HG03558 (cell line): ENCODE results near the gene LILRB2.
"Not testable (repeated sequence)": the region's sequence is repeated elsewhere in the genome, so short reads cannot be mapped to it uniquely, and the experiment has no call there.

ENCODE experiments used
- ATAC-seq: cut with Tn5 transposase; IDR thresholded peaks from one replicate; pipeline ENCODE4 v1.9.1; 2021; ENCODE audit warnings: moderate number of reproducible peaks; ENCODE audit not compliant: unreplicated experiment; ENCODE audit errors: extremely low read depth

LILRB2 gene

DNA sequence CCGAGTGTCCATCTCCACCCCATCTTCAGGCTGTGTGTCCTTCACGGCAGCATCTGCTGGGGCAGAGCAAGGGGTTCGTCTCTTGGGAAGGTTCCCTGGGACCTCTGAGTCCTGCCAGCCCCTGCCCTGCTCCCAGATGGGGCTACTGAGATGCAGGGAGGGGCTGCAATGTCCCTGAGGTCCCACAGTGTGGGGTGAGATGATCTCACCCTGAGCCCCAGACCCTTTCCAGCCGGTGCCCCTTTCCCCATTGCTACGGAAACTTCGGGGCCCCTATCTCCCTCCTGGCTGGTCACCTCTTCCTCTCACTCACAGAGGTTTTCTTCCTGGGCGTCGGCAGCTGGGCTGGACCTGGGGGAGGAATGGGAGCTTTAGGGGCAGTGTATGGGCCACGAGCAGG lies 5.0 kb downstream of the LILRB2 start:
- ATAC-seq, result no peak

DNA sequence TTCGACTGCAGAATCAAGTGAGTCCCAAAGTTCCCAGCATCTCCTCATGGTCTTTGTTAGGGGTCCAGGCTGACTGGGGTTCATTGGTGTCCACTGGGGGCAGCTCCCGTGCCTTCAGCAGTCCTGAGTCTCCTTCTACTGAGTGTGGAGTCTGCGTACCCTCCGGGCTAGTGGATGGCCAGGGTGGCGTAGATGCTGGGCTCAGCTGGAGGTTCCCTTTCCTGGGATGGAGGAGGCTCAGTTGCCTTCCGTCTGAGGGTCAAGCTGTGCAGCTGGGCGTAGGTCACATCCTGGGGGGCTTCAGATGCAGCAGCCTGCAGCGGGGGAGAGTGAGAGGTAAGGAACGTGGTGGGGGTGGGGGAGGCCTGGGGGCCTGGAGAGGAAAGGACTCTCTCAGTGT lies 6.4 kb downstream of the LILRB2 start:
- not testable (repeated sequence) for ATAC-seq

DNA sequence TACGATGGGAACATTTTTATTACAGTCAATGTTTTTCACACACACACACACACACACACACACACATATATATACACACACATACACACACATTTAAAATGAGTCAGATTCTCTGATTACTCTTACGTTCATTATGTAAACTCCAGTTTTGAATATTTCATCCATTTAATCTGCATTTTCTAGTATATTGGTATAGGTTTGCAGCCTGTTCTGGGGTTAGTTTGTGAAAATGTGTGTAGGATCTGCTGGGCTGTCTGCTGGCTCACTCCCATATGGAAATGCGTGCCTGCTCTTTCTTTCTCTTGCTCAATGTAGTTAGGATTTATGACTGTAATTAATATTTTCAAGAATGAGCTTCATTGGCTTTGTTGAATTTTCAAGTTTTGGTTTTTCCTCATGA lies 7.1 kb downstream of the LILRB2 start:
- ATAC-seq, result no peak

DNA sequence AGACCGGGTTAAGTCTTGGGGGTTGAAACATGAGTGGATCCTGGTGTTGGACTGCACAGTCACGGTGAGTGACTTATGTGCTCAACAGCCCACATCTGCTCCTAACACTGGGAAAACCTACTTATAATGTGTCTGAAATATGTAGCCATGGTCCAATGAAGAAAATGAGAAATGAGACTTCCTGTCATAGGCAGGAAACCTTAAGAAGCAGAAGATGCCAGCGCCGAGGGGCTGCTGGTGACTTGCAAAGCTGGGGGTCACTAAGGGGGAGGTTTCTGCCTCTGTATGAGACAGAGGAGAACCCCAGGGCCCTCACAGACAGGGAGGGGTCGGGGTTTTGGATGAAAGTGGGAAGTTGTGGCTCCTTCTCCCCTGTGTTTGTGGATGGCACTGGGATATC lies 8.7 kb downstream of the LILRB2 start:
- not testable (repeated sequence) for ATAC-seq

DNA sequence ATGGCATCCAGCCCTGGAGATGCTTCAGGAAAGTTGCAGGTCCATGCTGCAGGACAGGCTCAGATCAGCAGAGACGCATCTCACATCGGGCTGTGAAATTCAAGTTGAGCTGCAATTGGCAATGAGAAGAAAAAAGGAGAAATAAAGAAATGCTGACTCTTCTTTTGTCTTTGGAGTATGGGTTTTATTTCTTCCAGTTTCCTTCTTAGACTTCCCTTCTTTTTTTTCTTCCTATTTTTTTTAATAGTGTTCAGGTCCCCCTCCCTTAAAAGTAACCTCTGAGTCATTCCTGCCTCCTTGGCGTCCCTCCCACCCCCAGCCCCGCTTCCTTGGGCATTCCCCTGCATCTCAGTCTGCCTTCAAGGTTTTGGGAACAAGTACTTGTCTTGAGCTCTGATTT lies 9.3 kb downstream of the LILRB2 start:
- not testable (repeated sequence) for ATAC-seq

DNA sequence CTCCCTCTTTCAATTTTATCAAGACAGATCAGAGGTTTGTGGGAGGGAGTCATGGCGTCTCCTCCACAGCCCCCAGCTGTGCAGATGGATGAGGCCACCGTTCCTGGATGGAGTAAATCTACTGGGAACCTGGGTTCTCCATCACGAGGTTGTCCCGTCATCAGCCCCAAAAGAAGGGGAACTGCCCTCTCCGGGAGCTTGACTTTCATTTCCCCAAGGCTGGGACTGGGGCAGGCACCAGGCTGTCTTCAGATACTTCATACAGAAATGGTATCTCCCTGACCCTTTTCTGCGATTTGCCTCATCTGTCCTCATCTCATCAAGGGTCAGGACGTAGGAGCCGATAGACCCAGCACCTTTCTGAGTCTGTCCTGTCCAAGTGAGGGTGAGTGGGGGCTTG lies 9.8 kb downstream of the LILRB2 start:
- no peak for ATAC-seq

DNA sequence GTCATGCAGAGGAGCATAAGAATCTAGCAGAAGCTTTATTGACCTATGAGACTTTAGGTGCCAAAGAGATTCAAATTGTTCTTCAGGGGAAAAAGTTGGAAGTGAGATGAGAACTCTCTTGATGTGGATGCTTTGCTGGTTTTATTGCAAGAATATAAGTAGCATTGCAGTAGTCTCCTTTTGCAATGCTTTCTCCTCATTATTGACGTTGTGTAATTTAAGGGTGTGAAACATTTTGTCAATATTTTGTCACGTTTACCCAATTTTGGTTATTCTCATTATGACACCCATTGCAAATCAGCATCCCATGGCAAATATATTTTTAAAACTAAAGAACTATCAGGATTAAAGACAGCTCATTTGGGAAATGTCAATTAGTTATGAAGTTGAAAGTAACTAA lies 12.0 kb downstream of the LILRB2 start:
- ATAC-seq, result no peak

DNA sequence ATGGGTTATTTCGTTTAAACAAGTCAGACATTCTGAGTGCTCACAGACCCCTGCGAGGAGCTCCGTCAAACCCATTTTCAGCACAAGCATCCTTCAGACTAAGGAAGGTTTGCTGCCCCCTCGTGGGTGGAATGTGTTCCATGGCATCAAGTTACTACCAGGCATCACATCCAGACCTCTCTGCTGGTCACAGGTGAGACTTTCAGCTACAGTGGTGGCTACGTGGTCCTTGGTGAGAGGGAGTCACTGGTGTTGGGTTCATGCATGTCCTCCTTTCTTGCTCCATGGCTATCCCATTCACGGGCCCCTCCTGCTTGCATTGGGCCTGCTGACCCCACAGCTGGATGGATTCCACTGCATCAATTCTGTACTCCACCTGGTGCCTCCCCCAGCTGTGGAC lies 14.8 kb downstream of the LILRB2 start:
- ATAC-seq, result no peak

DNA sequence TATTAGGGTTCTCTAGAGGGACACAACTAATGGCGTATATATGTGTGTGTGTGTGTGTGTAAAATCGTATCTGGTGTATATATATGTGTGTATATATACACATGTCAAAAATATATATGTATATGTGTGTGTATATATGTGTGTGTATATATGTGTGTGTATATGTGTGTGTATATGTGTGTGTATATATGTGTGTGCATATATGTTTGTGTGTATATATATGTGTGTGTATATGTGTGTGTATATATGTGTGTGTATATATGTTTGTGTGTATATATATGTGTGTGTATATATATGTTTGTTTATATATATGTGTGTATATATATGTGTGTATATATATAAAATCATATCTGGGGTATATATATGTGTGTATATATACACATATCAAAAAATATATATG lies 18.4 kb downstream of the LILRB2 start:
- ATAC-seq, result no peak

DNA sequence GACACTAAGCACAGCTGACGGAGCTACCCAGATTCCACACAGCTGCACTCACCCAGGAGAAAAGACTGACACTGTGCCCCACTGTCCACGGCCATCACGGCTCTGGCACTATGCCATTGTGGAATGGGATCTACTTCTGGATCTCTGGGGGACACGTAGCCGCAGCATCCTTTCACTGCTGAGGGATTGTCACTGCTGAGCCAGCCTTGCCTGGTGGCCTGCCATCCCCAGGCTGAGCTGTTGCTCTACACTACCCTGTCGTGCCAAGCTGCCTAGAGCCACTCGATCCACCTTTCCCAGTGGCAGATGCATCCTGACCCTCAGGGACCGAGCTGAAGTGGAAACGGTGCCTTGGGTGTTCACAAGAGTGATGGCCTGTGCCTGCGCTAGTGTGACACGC lies 18.8 kb downstream of the LILRB2 start:
- ATAC-seq, result no peak

DNA sequence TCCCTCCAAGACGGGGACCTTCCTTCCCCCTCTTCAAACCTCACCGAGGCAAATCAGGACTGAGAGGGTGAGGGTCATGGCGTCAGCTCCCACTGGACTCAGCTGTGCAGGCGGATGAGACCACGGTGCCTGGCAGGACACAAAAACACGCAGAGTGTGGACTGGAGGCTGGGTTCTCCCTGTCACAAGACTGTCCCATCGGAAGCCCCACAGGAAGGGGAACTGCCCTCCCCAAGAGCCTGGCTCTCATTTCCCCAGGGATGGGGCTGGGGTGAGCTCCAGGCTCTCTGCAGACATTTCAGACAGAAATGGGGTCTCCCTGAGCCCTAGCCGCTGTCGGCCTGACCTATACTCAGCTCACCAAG lies 23.8 kb downstream of the LILRB2 start, which contains the start of gene LILRB5:
TSS of gene LILRB5 (minus strand) at position 158 of the 365 bp plus-strand sequence. CDS start at position 78, 80 bp downstream.
- no peak for ATAC-seq

DNA sequence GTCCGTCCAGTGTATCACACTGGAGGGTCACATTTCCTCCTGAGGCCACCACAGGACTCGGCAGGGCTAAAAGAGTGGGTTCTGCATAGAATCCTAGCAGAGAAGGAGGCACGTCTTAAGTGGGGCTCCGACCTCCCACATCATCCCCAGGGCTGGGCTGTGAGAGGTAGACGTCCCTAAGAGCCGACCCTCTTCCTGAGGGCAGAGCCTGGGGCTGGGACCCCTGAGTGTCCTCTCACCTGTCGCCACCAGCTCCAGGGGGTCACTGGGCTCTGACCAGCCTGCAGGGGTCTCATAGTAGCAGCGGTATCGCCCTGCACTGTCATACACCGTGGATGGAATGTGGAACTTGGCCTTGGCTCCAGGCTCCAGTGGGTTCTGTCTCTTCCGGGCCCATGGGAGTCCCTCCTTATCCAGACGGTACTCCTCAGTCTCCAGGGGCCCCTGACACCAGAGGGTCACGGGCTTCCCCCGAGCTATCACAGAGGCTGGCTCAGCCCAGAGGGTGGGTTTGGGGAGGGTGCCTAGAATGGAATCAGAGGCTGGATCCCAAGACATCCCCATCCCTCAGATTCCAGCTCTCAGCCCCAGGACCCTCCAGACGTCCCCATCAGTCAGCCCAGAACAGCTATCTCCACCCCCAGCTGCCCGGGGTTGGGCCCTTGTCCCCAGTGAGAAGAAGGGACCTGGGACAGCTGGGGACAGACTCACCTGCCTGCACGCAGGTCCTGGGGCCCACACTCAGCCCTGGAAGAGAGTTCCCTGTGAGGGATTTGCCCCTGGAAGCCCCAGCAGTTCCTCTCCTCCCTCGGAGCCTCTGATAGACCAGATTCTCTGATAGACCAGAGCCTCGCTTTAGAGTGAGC lies 24.4 kb downstream of the LILRB2 start:
- no peak for ATAC-seq

DNA sequence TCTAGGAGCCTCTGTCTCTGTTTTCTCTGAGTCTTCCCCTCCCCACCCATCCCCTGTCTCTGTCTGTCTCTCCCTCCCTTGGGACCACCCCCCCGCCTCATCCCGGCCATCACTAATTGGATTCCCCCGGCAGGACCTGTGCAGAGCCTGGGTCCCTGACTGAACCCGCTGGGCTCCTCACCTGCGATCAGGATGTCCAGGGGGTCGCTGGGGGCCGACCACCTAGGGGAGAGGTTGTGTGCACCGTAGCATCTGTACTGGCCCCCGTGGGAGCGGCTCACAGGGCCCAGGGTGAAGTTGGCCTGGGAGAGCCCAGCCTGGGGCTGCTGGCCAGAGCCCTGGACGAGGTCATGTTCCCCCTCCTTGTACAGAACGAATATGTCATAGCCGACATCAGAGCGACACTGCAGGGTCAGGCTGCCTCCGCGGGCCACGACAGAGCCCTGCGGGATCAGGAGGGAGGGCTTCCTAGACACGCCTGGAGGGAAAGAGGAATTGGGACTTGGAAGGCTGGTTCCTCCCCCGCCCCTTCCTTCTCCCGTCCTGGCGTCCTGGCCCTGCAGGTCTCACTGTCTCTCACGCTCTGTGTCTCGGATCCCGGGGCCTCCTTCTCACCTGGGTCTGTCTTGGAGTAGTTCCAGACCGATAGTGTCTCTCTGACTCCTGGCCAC lies 25.7 kb downstream of the LILRB2 start:
- no peak for ATAC-seq

DNA sequence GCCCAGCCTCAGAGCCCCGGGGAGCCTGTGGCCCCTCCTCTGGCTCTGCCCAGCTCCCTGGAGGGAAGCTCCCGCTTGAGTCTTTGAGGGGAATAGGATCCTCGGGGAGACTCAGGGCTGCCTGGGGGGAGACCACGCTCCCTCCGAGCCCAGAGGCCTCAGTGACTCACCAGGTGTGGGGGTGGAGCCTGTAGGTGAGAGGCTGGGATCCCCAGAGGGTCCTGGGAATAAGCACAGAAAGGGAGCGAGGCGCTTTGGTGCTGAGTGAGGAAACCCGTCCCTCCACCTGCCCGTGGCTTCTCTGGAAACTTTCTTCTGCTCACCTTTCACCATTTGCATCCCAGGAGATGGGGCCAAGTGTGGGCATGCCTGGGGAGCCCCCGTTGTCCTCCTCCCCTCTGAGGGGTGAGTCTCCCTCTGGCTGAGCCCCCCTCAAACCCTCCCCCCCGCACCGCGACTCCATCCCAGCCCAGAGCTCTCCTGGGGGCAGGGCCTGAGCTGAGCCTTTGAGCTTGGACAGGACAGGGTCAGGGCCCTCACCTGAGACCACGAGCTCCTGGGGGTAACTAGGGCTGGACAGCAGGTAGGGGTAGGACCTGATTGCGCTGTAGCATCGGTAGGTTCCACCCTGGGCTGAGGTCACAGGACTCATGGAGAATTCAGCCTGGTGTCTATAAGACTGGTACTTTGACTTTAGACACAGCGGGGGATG lies 26.6 kb downstream of the LILRB2 start:
- ATAC-seq, result no peak

DNA sequence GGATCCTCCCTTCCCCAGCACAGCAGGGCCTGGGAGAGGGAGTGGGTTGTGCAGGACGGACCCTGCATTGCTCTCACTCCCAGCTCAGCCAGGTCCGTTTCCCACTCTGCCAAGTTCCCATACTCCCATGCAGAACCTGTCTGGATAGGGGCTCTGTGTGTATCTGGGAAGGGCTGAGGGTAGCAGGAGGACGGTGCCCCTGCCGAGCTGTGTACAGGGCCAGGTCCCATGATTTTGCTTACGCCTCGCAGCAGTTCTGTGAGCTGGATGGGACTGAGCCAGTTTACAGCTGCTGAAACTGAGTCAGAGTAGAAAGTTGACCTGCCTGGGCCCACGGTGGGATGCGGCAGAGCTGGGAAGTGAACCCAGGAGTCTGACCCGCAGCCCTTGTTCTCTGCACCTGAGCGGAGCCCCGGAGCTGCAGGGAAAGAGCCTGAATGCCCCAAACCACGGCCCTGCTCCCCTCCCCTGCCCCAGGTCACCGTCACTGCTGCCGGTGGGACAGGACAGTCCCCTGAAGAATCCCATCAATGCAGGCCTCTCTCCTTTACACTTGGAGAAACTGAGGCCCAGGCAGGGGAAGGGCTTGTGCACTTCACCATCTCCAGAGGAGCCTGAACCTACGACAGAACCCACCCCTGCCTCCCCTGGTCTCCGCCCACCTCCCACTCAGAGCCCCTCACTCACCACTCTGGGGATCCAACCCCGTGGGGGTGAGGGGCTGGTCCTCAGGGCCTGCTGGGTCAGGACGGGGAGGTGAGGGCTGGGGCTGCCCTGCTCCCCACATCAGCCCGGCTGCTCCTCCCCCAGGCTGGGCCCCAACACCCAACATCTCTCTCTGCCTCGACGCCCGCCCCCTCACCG lies 27.3 kb downstream of the LILRB2 start:
- ATAC-seq, result no peak

DNA sequence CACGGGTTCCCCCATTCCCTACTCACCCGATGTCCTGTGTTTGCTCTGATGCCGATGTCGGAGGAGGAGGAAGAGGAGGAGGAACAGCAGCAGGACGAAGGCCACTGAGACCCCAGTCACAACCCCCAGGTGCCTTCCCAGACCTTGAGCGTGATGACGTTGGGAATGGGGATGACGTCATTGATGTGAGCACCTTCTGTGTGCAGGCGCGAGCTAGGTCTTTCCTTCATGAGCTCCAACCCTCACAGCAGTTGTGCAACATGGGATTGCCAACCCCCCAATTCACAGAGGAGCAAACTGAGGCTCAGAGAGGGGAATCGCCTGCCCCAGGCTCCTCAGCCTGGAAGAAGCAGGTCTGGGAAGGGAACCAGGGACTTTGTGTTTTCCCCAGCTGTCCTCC lies 28.1 kb downstream of the LILRB2 start:
- no peak for ATAC-seq

DNA sequence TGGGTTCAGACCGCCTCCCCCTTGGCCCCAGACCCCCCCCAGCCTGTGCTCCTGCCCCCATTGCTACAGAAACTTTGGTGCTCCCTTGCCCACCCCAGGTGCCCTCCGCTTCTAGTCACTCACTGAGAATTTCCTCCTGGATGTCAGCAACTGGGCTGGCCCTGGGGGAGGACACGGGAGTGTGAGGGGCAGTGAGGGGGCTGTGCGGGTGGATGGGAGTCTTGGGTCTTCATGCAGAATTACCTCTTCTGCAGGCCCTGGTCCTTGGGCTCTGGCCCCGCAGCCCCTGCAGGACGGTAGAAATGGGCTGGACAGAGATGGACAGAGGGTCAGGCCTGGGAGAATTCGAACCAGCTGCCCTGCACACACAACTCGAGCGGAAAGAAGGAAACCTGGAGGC lies 28.7 kb downstream of the LILRB2 start:
- ATAC-seq, result no peak

DNA sequence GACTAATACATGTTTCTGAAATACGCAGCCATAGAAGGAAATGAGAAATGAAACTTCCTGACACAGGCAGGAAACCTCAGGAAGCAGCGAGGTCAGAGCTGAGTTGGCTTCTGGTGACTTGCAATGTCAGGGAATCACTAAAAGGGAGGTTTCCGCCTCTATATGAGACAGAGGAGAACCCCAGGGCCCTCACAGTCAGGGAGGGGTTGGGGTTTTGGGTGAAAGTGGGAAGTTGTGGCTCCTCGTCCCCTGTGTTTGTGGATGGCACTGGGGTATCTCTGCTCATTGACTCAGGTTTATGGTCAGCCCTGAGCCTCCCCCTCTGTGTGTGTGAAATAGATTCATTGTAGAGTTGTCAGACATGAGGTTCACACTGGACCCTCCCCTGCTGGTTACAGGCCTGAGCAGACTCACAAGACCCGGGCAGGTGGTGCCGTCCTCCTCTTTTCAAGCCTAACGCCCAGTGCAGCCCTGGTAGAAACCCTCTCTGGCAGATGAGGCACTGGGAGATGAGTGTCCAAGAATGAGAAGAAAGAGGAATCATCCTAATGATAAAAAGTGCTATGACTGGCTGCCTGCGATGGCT lies 32.8 kb downstream of the LILRB2 start:
- ATAC-seq, result no peak

DNA sequence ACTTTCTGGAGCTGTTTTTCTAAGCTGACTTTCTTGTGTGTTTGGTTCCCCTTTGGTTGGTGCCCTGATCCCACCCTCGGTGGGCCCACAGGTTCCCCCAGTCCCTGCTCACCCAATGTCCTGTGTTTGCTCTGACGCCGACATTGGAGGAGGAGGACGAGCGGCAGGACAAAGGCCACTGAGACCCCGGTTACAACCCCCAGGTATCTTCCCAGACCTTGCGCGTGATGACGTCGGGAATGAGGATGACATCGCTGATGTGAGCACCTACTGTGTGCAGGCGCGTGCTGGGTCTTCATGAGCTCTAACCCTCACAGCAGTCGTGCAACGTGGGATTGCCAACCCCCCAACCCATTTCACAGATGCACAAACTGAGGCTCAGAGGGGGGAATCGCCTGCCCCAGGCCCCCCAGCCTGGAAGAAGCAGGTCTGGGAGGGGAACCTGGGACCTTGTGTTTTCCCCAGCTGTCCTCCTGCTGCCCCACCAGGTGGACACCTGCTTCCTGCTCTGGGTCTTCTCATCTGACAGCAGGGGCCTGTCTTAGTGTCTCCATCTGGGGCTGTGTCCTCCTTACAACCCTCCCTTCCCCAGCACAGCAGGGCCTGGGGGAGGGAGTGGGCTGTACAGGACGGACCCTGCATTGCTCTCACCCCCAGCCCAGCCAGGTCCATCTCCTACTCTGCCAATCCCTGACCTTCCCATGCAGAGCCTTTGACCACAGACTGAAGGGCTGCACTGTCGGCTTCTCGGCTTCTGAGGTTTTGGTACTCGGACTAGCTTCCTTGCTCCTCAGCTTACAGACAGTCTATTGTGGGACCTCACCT lies 33.6 kb downstream of the LILRB2 start:
- no peak for ATAC-seq
